Fibroblast of gingiva (primary cell): ENCODE results near the gene HS3ST6.
"Not testable (repeated sequence)": the region's sequence is repeated elsewhere in the genome, so short reads cannot be mapped to it uniquely, and the experiment has no call there.

Source experiments
- DNase-seq: peaks from one replicate; pipeline ENCODE4 v3.0.0-alpha.2; 2011; ENCODE audit warnings: low read depth

The HS3ST6 gene

GRCh38 chr16:1918351-1919326 is at the start of gene HS3ST6:
HS3ST6 (minus strand) TSS chr16:1918415; CDS start chr16:1918323, 92 bp downstream.
- DNase-seq: no peak

GRCh38 chr16:1966460-1966859 is 48.2 kb upstream of the HS3ST6 start, which contains the start of gene RNF151:
RNF151 (plus strand) TSS chr16:1966856; CDS start chr16:1966882, 26 bp downstream.
- no peak for DNase-seq

- no peak for DNase-seq
These were observed 47.3 kb upstream of the HS3ST6 start for GRCh38 chr16:1965396-1966001.

- DNase-seq: peak; percentile 98
These were observed 46.5 kb upstream of the HS3ST6 start, which contains the start of gene RPS2 for GRCh38 chr16:1964506-1965395. RPS2 (minus strand) TSS chr16:1964826; CDS start chr16:1964625, 201 bp downstream.

GRCh38 chr16:1963806-1964505 is 45.7 kb upstream of the HS3ST6 start:
- no peak for DNase-seq

- not testable (repeated sequence) for DNase-seq
These were observed 44.2 kb upstream of the HS3ST6 start for GRCh38 chr16:1962161-1963153.

- DNase-seq: no peak
These were observed 43.4 kb upstream of the HS3ST6 start for GRCh38 chr16:1961651-1962067.

GRCh38 chr16:1960665-1961630 is 42.7 kb upstream of the HS3ST6 start:
- DNase-seq: peak; percentile 32

GRCh38 chr16:1959269-1960039 is 41.2 kb upstream of the HS3ST6 start, which contains the start of gene NDUFB10:
NDUFB10 (plus strand) TSS chr16:1959538; CDS start chr16:1959625, 87 bp downstream.
- peak; percentile 89 for DNase-seq

GRCh38 chr16:1958715-1959268 is 40.6 kb upstream of the HS3ST6 start:
- DNase-seq: no peak

- DNase-seq: not testable (repeated sequence)
These were observed 39.9 kb upstream of the HS3ST6 start for GRCh38 chr16:1958143-1958491.

GRCh38 chr16:1957434-1958142 is 39.4 kb upstream of the HS3ST6 start:
- DNase-seq: not testable (repeated sequence)

- no peak for DNase-seq
These were observed 35.5 kb upstream of the HS3ST6 start for GRCh38 chr16:1953734-1954133.

- DNase-seq: no peak
These were observed 32.3 kb upstream of the HS3ST6 start for GRCh38 chr16:1950559-1950958.

- no peak for DNase-seq
These were observed 31.8 kb upstream of the HS3ST6 start for GRCh38 chr16:1950047-1950446.

GRCh38 chr16:1949507-1949906 is 31.3 kb upstream of the HS3ST6 start:
- no peak for DNase-seq

- no peak for DNase-seq
These were observed 29.1 kb upstream of the HS3ST6 start for GRCh38 chr16:1947369-1947670.
